NCI-H2107 treated with DMSO at 0.1 percent for 48 hours (cell line): ENCODE results near the gene FPR2.
"Not testable (repeated sequence)": the region's sequence is repeated elsewhere in the genome, so short reads cannot be mapped to it uniquely, and the experiment has no call there.

ENCODE experiments used
- DNase-seq: peaks from one replicate; lab custom pipeline; 2025; ENCODE audit not compliant: unreplicated experiment; lab: John Stamatoyannopoulos, UW

The FPR2 gene

GRCh38 chr19:51803967-51804366 lies 43.0 kb downstream of the FPR2 start:
- DNase-seq: no peak

GRCh38 chr19:51804789-51805188 lies 43.8 kb downstream of the FPR2 start:
- DNase-seq: not testable (repeated sequence)

GRCh38 chr19:51805396-51805795 lies 44.4 kb downstream of the FPR2 start:
- DNase-seq: not testable (repeated sequence)

- DNase-seq: not testable (repeated sequence)
Observed at GRCh38 chr19:51806571-51806970, 45.6 kb downstream of the FPR2 start.

GRCh38 chr19:51807111-51807701 lies 46.2 kb downstream of the FPR2 start:
- no peak for DNase-seq

GRCh38 chr19:51807925-51808324 lies 46.9 kb downstream of the FPR2 start:
- no peak for DNase-seq

GRCh38 chr19:51808333-51808986 lies 47.5 kb downstream of the FPR2 start:
- no peak for DNase-seq

GRCh38 chr19:51809787-51810186 lies 48.8 kb downstream of the FPR2 start:
- DNase-seq: no peak

GRCh38 chr19:51810223-51810622 lies 49.2 kb downstream of the FPR2 start:
- no peak for DNase-seq

- DNase-seq: no peak
Observed at GRCh38 chr19:51811344-51811743, 50.4 kb downstream of the FPR2 start.

GRCh38 chr19:51815043-51815442 lies 54.1 kb downstream of the FPR2 start:
- no peak for DNase-seq

GRCh38 chr19:51816711-51817110 lies 55.7 kb downstream of the FPR2 start:
- DNase-seq: no peak

- DNase-seq: no peak
Observed at GRCh38 chr19:51820011-51820410, 59.0 kb downstream of the FPR2 start.
